Measurements from ENCODE around the gene GRM4. TPM values are rescaled to one million over a fixed set of nuclear protein-coding genes. Genes with fewer than 3 reads are reported as not detected.

GRM4 gene
- total RNA-seq, 1 experiment from 2014 or later: 5.6 TPM

GRCh38 chr6:33992191-33992590 is 153.7 kb downstream of the GRM4 start:
- TF ChIP-seq CTCF (conservative IDR thresholded peaks at IDR 0.05): no peak
- H3K4me1 ChIP-seq (ENCODE audit: insufficient read depth, low read length): no peaks in the 10 kb centered on the region
- H4K91ac ChIP-seq (ENCODE audit: insufficient read length, low read depth, low read length): no peak overlapping the region
- no peaks in the 10 kb centered on the region for H3K79me2 ChIP-seq (ENCODE audit: insufficient read depth, low read length)
- H4K8ac ChIP-seq (replicated peaks; ENCODE audit: insufficient read length, low read depth, low read length): no peak overlapping the region
- no peaks in the 10 kb centered on the region for H3K79me1 ChIP-seq (ENCODE audit: insufficient read depth, low read depth, low read length, poor library complexity, severe bottlenecking)
- Mint-ChIP-seq H3K27me3 (ENCODE audit: low read depth) (peaks cover 85% of the 10 kb centered on the region), H3K36me3 (ENCODE audit: insufficient read depth in 1 of 3, low read depth in 3 of 3) (no peaks in the 10 kb centered on the region), H3K4me3 (no peak overlapping the region), H3K27ac (no peak overlapping the region), H3K9me3 (no peaks in the 10 kb centered on the region; a peak in 1 of 5 replicates), H3K4me1 (peaks cover 13 to 18% of the 10 kb centered on the region in 2 experiments)
- no peak overlapping the region for H2BK120ac ChIP-seq (ENCODE audit: low read depth, low read length, poor library complexity, severe bottlenecking)
- H3K4me2 ChIP-seq (ENCODE audit: insufficient read depth, insufficient read length, low read length): no peak overlapping the region
- H3K9me3 ChIP-seq (ENCODE audit: control insufficient read depth, low read depth, low read length): no peaks in the 10 kb centered on the region
- no peak overlapping the region for H2BK20ac ChIP-seq (ENCODE audit: low read depth, low read length, poor library complexity, severe bottlenecking)
- no peak overlapping the region for H3K27ac ChIP-seq (ENCODE audit: insufficient read length, low read depth, low read length)
- H4K5ac ChIP-seq (ENCODE audit: insufficient read length, low read depth, low read length): no peak overlapping the region
- H3K23ac ChIP-seq (ENCODE audit: insufficient read length, low read depth, low read length): no peak overlapping the region
- H3K9ac ChIP-seq (ENCODE audit: extremely low read depth, insufficient read length, low read length): no peak overlapping the region
- H3T11ph ChIP-seq (ENCODE audit: low read length): no peak overlapping the region
- no peak overlapping the region for H2AFZ ChIP-seq (ENCODE audit: low read length)
- no peak overlapping the region for H2BK12ac ChIP-seq (ENCODE audit: insufficient read length, low read depth, low read length)
- no peaks in the 10 kb centered on the region for H4K20me1 ChIP-seq (ENCODE audit: control insufficient read depth, insufficient read depth, insufficient read length)
- no peak overlapping the region for H2BK15ac ChIP-seq (ENCODE audit: low read depth, low read length)
- H3K14ac ChIP-seq (ENCODE audit: insufficient read depth, low read length): no peak overlapping the region
- H3K4ac ChIP-seq (ENCODE audit: low read depth, low read length): no peak overlapping the region
- no CpG with 5 or more reads among the region's 13 CpGs for WGBS (ENCODE audit: extremely low coverage, insufficient read length, low lambda C conversion rate)
- H2BK5ac ChIP-seq (ENCODE audit: insufficient read length, low read length): no peak overlapping the region
- no peaks in the 10 kb centered on the region for H3K27me3 ChIP-seq (ENCODE audit: insufficient read depth, low read length)
- H2AK5ac ChIP-seq (ENCODE audit: insufficient read length, low read length): no peak overlapping the region
- no peaks in the 10 kb centered on the region for H3K23me2 ChIP-seq (ENCODE audit: insufficient read length, low read depth, low read length, poor library complexity, severe bottlenecking)
- H3K56ac ChIP-seq (ENCODE audit: insufficient read length, low read depth, low read length): no peak overlapping the region
- no peak for DNase-seq
- H3K18ac ChIP-seq (ENCODE audit: insufficient read length, low read depth, low read length): no peak overlapping the region

Data from H9 (cell line).